AG08396 (cell line): ENCODE measurements around the gene LRRC10.

Experiments
- DNase-seq: peaks from one replicate; pipeline ENCODE4 v3.0.0; 2012; ENCODE audit warnings: low spot score, mixed read lengths

The LRRC10 gene

GRCh38 chr12:69569236-69569635 lies 41.5 kb downstream of the LRRC10 start:
- no peak for DNase-seq

GRCh38 chr12:69566603-69567002 lies 44.1 kb downstream of the LRRC10 start:
- DNase-seq: no peak

- no peak for DNase-seq
Measured at GRCh38 chr12:69563166-69563762, 47.4 kb downstream of the LRRC10 start.
